Fibroblast of pulmonary artery (primary cell): ENCODE measurements around the gene FOXA3.
A peak's percentile ranks its signal among the peaks of the same experiment; 100 is the strongest.

Source experiments
- DNase-seq: peaks from one replicate; pipeline ENCODE4 v3.0.0-alpha.2; 2010; ENCODE audit warnings: low read depth
- H3K4me3 ChIP-seq: replicated peaks from 2 replicates; pipeline ENCODE4 v1.5.1; 2011; ENCODE audit warnings: low read depth, mild to moderate bottlenecking, control low read depth, low read length, moderate library complexity
- CTCF ChIP-seq: IDR thresholded peaks from 2 replicates; pipeline ENCODE4 v1.5.1; 2011; ENCODE audit warnings: mild to moderate bottlenecking, control low read depth, low read length, inconsistent platforms; ENCODE audit errors: missing control alignments

Gene FOXA3

GRCh38 chr19:45874620-45874966 lies 10.5 kb downstream of the FOXA3 start:
- no peak overlapping the region for H3K4me3 ChIP-seq
- no peak for TF ChIP-seq CTCF

GRCh38 chr19:45876161-45876410 lies 12.0 kb downstream of the FOXA3 start:
- no peak for TF ChIP-seq CTCF
- no peak overlapping the region for H3K4me3 ChIP-seq
- no peak for DNase-seq

More at GRCh38 chr19:45874620-45874966, 10.5 kb downstream of the FOXA3 start:
- DNase-seq, result no peak

GRCh38 chr19:45876411-45877197 lies 12.5 kb downstream of the FOXA3 start:
- no peak for TF ChIP-seq CTCF
- DNase-seq, result peak; percentile 22
- H3K4me3 ChIP-seq, result no peak overlapping the region

GRCh38 chr19:45878043-45878794 lies 14.1 kb downstream of the FOXA3 start:
- TF ChIP-seq CTCF, result no peak
- H3K4me3 ChIP-seq, result no peak overlapping the region
- DNase-seq, result no peak

- TF ChIP-seq CTCF, result no peak
- no peak for DNase-seq
- H3K4me3 ChIP-seq, result no peak overlapping the region
Observed at GRCh38 chr19:45879055-45879454, 14.9 kb downstream of the FOXA3 start.

- no peak overlapping the region for H3K4me3 ChIP-seq
- no peak for TF ChIP-seq CTCF
- no peak for DNase-seq
Observed at GRCh38 chr19:45879971-45880370, 15.8 kb downstream of the FOXA3 start.
